Activated T-cell treated with anti-CD3 and anti-CD28 coated beads, Interleukin-2, amount 50 U/mL, for 48 hours (primary cell): ENCODE data around the gene MED17.
A peak's percentile ranks its signal among the peaks of the same experiment; 100 is the strongest.
"Not testable (repeated sequence)": the region's sequence is repeated elsewhere in the genome, so short reads cannot be mapped to it uniquely, and the experiment has no call there.

Experiments
- DNase-seq, 2 experiments: peaks; one replicate each; pipeline ENCODE4 v3.0.0-alpha.2; 2020

MED17 gene

GRCh38 chr11:93759123-93759522 is 25.0 kb upstream of the MED17 start:
- DNase-seq = not testable (repeated sequence)

- DNase-seq = no peak
Measured at GRCh38 chr11:93761910-93762309, 22.2 kb upstream of the MED17 start.

GRCh38 chr11:93765551-93765950 is 18.5 kb upstream of the MED17 start:
- DNase-seq = no peak

GRCh38 chr11:93766504-93766903 is 17.6 kb upstream of the MED17 start:
- DNase-seq = no peak

GRCh38 chr11:93767018-93767417 is 17.1 kb upstream of the MED17 start:
- no peak for DNase-seq

- DNase-seq = no peak
Measured at GRCh38 chr11:93770160-93770559, 13.9 kb upstream of the MED17 start.

GRCh38 chr11:93772123-93772522 is 12.0 kb upstream of the MED17 start:
- DNase-seq = no peak

- no peak for DNase-seq
Measured at GRCh38 chr11:93773045-93773477, 11.0 kb upstream of the MED17 start.

- no peak for DNase-seq
Measured at GRCh38 chr11:93773601-93774200, 10.4 kb upstream of the MED17 start.

- DNase-seq = not testable (repeated sequence)
Measured at GRCh38 chr11:93774560-93774959, 9.5 kb upstream of the MED17 start.

- DNase-seq = peak in 1 of 2 experiments; percentile 26
Measured at GRCh38 chr11:93775289-93775688, 8.8 kb upstream of the MED17 start.

GRCh38 chr11:93783362-93783761 is 720 bp upstream of the MED17 start:
- no peak for DNase-seq

- DNase-seq = no peak
Measured at GRCh38 chr11:93783765-93784144, 327 bp upstream of the MED17 start.

- DNase-seq = no peak
Measured at GRCh38 chr11:93784935-93785360, 866 bp downstream of the MED17 start.

GRCh38 chr11:93791493-93791892 is 7.4 kb downstream of the MED17 start:
- DNase-seq = no peak

- no peak for DNase-seq
Measured at GRCh38 chr11:93796441-93797231, 12.6 kb downstream of the MED17 start.

GRCh38 chr11:93801366-93801765 is 17.3 kb downstream of the MED17 start:
- no peak for DNase-seq

GRCh38 chr11:93804879-93805278 is 20.8 kb downstream of the MED17 start:
- no peak for DNase-seq

- DNase-seq = no peak
Measured at GRCh38 chr11:93807980-93808379, 23.9 kb downstream of the MED17 start.

GRCh38 chr11:93813974-93814373 is 29.9 kb downstream of the MED17 start:
- DNase-seq = no peak

GRCh38 chr11:93814966-93815633 is 31.0 kb downstream of the MED17 start:
- DNase-seq = no peak

- no peak for DNase-seq
Measured at GRCh38 chr11:93817426-93818348, 33.6 kb downstream of the MED17 start.
